ENCODE data around the gene SMIM5. TPM values are rescaled to one million over a fixed set of nuclear protein-coding genes. Genes with fewer than 3 reads are reported as not detected.

The SMIM5 gene
- total and polyA plus RNA-seq, 7 donors, result 0.82 to 29.6 (median 5.5) TPM

- intact Hi-C loops (cut with DNase I), result no loop called here
- no peak overlapping the region for H3K4me3 ChIP-seq
- no peak for DNase-seq
- TF ChIP-seq EP300 (IDR thresholded peaks at IDR 0.05) (no peak), POLR2AphosphoS5 (IDR thresholded peaks at IDR 0.05) (no peak), POLR2A (IDR thresholded peaks at IDR 0.05) (no peak)
- TF ChIP-seq, protein P1, sequence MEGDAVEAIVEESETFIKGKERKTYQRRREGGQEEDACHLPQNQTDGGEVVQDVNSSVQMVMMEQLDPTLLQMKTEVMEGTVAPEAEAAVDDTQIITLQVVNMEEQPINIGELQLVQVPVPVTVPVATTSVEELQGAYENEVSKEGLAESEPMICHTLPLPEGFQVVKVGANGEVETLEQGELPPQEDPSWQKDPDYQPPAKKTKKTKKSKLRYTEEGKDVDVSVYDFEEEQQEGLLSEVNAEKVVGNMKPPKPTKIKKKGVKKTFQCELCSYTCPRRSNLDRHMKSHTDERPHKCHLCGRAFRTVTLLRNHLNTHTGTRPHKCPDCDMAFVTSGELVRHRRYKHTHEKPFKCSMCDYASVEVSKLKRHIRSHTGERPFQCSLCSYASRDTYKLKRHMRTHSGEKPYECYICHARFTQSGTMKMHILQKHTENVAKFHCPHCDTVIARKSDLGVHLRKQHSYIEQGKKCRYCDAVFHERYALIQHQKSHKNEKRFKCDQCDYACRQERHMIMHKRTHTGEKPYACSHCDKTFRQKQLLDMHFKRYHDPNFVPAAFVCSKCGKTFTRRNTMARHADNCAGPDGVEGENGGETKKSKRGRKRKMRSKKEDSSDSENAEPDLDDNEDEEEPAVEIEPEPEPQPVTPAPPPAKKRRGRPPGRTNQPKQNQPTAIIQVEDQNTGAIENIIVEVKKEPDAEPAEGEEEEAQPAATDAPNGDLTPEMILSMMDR (IDR thresholded peaks at IDR 0.05), result no peak
- WGBS, 2 donors, result 60 to 91% methylated on average over 7 of the region's 7 CpGs
- no peaks in the 10 kb centered on the region for H3K27me3 ChIP-seq
- peaks cover 0 to 53% (median 8%) of the 10 kb centered on the region in 4 donors for H3K36me3 ChIP-seq
- no peak overlapping the region for H3K27ac ChIP-seq
- H3K4me1 ChIP-seq, result no peaks in the 10 kb centered on the region
- H3K9me3 ChIP-seq, result no peaks in the 10 kb centered on the region
These were observed 17.6 kb downstream of the SMIM5 start for GRCh38 chr17:75650874-75651273.

GRCh38 chr17:75652341-75652740 lies 19.1 kb downstream of the SMIM5 start:
- WGBS, 2 donors, result 93 to 96% methylated on average over 5 of the region's 5 CpGs
- intact Hi-C loops (cut with DNase I), result no loop called here
- DNase-seq, result peak; percentile 39

DNA sequence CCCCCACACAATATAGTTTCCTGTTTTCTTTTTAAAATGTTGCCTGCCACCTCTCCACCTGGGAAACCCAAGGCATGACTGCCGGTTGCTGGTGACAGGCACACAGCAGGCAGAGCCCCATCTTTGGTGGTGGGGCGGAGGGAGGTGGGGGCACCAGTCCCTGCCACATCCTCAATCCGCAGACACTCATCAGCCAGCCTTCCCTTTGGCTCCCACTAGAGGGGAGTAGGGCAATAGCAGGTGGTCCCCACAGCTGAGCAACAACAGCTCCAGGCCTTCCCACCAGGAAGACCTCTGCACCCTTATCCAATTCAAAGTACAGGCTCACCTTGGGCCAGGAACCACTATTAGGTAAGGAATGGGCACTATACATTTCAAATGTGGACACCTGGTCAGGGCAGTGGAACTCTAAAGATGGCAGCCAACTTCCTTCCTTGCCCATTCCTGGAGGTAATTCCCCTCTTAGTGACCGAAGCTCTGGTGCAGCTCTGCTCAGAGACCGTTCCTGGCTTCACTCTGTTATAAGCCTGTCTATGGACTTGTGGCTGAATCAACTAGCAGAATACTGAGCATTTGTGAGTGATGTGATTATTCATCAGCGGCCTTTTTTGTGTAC lies 19.8 kb downstream of the SMIM5 start:
- H3K4me1 ChIP-seq, result no peaks in the 10 kb centered on the region
- H3K27ac ChIP-seq, result no peak overlapping the region
- H3K27me3 ChIP-seq, result no peaks in the 10 kb centered on the region
- no peak for TF ChIP-seq POLR2A (IDR thresholded peaks at IDR 0.05)
- TF ChIP-seq, protein P1 (IDR thresholded peaks at IDR 0.05), result peak in 3 of 4 experiments; percentile 32 to 51 (median 32)
- peak; percentile 45 for DNase-seq
- no peaks in the 10 kb centered on the region for H3K9me3 ChIP-seq
- 66 to 80% methylated on average over 6 of the region's 6 CpGs for WGBS, 2 donors
- H3K4me3 ChIP-seq, result no peak overlapping the region
- H3K36me3 ChIP-seq, result peaks cover 0 to 64% (median 13%) of the 10 kb centered on the region in 4 donors
- intact Hi-C loops (cut with DNase I), result no loop called here

More at GRCh38 chr17:75652341-75652740, 19.1 kb downstream of the SMIM5 start:
- Histone ChIP-seq H3K36me3 (peaks cover 0 to 61% (median 12%) of the 10 kb centered on the region in 4 donors), H3K27me3 (no peaks in the 10 kb centered on the region), H3K9me3 (no peaks in the 10 kb centered on the region), H3K4me1 (no peaks in the 10 kb centered on the region), H3K4me3 (no peak overlapping the region), H3K27ac (no peak overlapping the region)
- TF ChIP-seq POLR2A (IDR thresholded peaks at IDR 0.05) (no peak), EP300 (IDR thresholded peaks at IDR 0.05) (no peak), POLR2AphosphoS5 (IDR thresholded peaks at IDR 0.05) (no peak)
- TF ChIP-seq, protein P1 (IDR thresholded peaks at IDR 0.05), result no peak

DNA sequence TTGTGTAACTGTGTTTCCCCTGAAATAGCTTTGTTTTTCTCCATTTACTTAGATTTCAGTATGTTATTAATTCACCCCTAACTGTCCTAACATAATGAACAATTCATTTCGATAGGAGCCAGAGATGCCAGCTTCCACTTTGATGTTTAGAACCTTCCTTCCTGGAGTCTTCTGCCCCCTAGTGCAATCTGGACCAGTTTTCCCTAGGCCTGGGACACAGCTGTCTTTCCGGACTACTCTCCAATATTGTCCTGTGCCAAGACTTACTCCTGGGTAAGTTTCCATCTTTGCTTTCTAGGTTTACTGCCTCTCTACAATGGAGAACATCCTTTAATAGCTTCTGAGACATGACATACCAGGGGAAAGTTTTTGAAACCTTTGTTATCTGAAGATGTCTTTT lies 20.9 kb downstream of the SMIM5 start:
- Histone ChIP-seq H3K4me1 (no peaks in the 10 kb centered on the region), H3K36me3 (peaks cover 0 to 63% (median 13%) of the 10 kb centered on the region in 4 donors), H3K4me3 (no peak overlapping the region), H3K27ac (no peak overlapping the region), H3K9me3 (no peaks in the 10 kb centered on the region), H3K27me3 (no peaks in the 10 kb centered on the region)
- peak; percentile 28 for DNase-seq
- 23 to 66% methylated on average over 2 of the region's 2 CpGs for WGBS, 2 donors
- TF ChIP-seq POLR2A (IDR thresholded peaks at IDR 0.05) (no peak), EP300 (IDR thresholded peaks at IDR 0.05) (no peak), POLR2AphosphoS5 (IDR thresholded peaks at IDR 0.05) (no peak)
- TF ChIP-seq, protein P1 (IDR thresholded peaks at IDR 0.05), result no peak
- intact Hi-C loops (cut with DNase I), result no loop called here

DNA sequence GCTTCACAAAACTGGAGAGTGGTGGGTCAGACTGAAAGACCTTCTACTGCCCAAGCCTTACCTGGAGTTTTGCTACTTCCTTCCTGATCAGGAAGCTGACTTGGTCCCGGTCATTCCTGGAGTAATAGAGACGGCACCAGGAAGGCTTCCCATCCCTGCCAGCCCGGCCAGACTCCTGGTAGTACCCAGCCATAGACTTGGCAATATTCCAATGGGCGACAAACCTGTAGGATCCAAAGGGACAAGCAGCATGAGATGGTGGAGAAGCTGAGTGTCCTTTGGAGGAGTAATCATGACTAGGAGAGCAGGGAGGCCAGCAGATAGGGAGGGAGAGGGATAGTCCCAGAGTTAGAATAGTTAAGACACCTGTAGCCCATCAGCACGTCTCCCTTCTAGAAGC lies 25.0 kb downstream of the SMIM5 start:
- no peaks in the 10 kb centered on the region for H3K4me1 ChIP-seq
- no peaks in the 10 kb centered on the region for H3K27me3 ChIP-seq
- H3K4me3 ChIP-seq, result no peak overlapping the region
- H3K36me3 ChIP-seq, result peaks cover 12 to 78% (median 20%) of the 10 kb centered on the region in 4 donors
- TF ChIP-seq, protein P1 (IDR thresholded peaks at IDR 0.05), result no peak
- TF ChIP-seq POLR2AphosphoS5 (IDR thresholded peaks at IDR 0.05) (no peak), POLR2A (IDR thresholded peaks at IDR 0.05) (no peak), EP300 (IDR thresholded peaks at IDR 0.05) (no peak)
- WGBS, 2 donors, result 83 to 90% methylated on average over 5 of the region's 5 CpGs
- intact Hi-C loops (cut with DNase I), result no loop called here
- no peaks in the 10 kb centered on the region for H3K9me3 ChIP-seq
- no peak for DNase-seq
- no peak overlapping the region for H3K27ac ChIP-seq
